ENCODE results near the gene CPLX1. TPM values are rescaled to one million over a fixed set of nuclear protein-coding genes. Genes with fewer than 3 reads are reported as not detected.

CPLX1 gene
- polyA plus RNA-seq, 1 donor (not counting 4 experiments of a cell fraction or from before 2014, with no cell fraction given), result 0.04 TPM

- no peak overlapping the region for H3K27ac ChIP-seq (ENCODE audit: control insufficient read depth, insufficient read depth, low read length)
- no peak overlapping the region for H3K4me3 ChIP-seq (ENCODE audit: control insufficient read depth in 2 of 3, extremely low read depth in 1 of 3, insufficient read depth in 2 of 3, low read depth in 1 of 3, low read length in 3 of 3)
- no peak overlapping the region for H3K9ac ChIP-seq (ENCODE audit: control insufficient read depth, extremely low read depth, insufficient read depth, low read length)
- no peaks in the 10 kb centered on the region for H3K79me2 ChIP-seq (ENCODE audit: control insufficient read depth, insufficient read depth, low read length)
- H3K9me3 ChIP-seq (ENCODE audit: control insufficient read depth, low read depth, low read length), result peaks cover 3% of the 10 kb centered on the region
- no peaks in the 10 kb centered on the region for H3K36me3 ChIP-seq (ENCODE audit: control insufficient read depth in 2 of 2, extremely low read depth in 1 of 2, insufficient read depth in 2 of 2, low read length in 2 of 2)
- no peak for TF ChIP-seq CTCF (optimal IDR thresholded peaks at IDR 0.05 in 1 of 3, IDR thresholded peaks at IDR 0.05 in 1 of 3, conservative IDR thresholded peaks at IDR 0.05 in 1 of 3; ENCODE audit: extremely low read depth in 1 of 3, insufficient read depth in 2 of 3, low read length in 3 of 3)
- no peak for TF ChIP-seq EZH2 (IDR thresholded peaks at IDR 0.05; ENCODE audit: low read length)
- no peaks in the 10 kb centered on the region for H3K9me1 ChIP-seq (ENCODE audit: control insufficient read depth, extremely low read depth, insufficient read depth, low read length)
- H2AFZ ChIP-seq (ENCODE audit: control insufficient read depth, low read length), result no peak overlapping the region
- H3K27me3 ChIP-seq (ENCODE audit: control insufficient read depth, extremely low read depth, insufficient read depth, low read length), result peaks cover 3% of the 10 kb centered on the region
- H3K4me1 ChIP-seq (ENCODE audit: control insufficient read depth, extremely low read depth, insufficient read depth, low read length), result no peaks in the 10 kb centered on the region
- no peak for DNase-seq (ENCODE audit: low read depth, low spot score)
- H3K4me2 ChIP-seq (ENCODE audit: control insufficient read depth, extremely low read depth, insufficient read depth, low read depth, low read length), result no peak overlapping the region
- dilution Hi-C loops (cut with MboI; ENCODE audit: extremely low pct_ligation_motif_present, low sequenced_read_pairs), result no loop called here
- no peaks in the 10 kb centered on the region for H4K20me1 ChIP-seq (ENCODE audit: control insufficient read depth, extremely low read depth, insufficient read depth, low read length)
- no peak for FAIRE-seq
Observed at GRCh38 chr4:834368-835147, 8.6 kb upstream of the CPLX1 start.

DNA sequence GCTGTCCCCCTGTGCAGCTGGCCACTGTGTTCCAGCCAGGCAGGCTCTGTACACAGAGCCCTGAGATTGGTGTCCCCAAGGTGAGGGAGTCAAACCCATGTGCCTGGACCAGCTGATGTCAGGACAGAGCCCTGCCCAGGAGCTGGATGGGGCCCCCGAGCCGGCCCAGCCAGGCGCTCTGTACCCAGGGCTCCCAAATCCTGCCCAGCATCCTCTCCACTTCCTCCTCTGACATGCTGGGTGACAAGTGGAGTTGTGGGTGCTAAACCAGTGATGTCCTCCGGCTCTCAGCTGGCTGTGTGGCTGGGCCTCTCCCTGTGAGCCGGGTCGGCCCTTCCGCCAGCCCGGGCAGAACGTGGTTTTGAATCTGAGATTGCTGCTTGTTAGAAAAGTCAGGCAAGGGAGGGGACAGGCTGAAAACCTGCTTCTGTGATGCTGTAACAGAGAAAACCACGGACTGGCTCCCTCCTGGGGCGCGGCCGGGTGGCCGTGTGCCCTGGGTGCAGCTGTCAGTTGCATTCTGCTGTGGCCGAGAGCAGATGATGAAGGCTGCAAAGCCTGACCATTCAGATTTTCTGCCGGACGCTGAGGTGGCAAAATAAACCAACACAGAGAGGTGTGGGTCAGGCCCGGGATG, 7.9 kb upstream of the CPLX1 start:
- H3K27me3 ChIP-seq (ENCODE audit: control insufficient read depth, extremely low read depth, insufficient read depth, low read length), result peaks cover 8% of the 10 kb centered on the region
- H3K27ac ChIP-seq (ENCODE audit: control insufficient read depth, insufficient read depth, low read length), result no peak overlapping the region
- dilution Hi-C loops (cut with MboI; ENCODE audit: extremely low pct_ligation_motif_present, low sequenced_read_pairs), result no loop called here
- H3K4me2 ChIP-seq (ENCODE audit: control insufficient read depth, extremely low read depth, insufficient read depth, low read depth, low read length), result no peak overlapping the region
- no peak overlapping the region for H3K4me3 ChIP-seq (ENCODE audit: control insufficient read depth in 2 of 3, extremely low read depth in 1 of 3, insufficient read depth in 2 of 3, low read depth in 1 of 3, low read length in 3 of 3)
- TF ChIP-seq EZH2 (IDR thresholded peaks at IDR 0.05; ENCODE audit: low read length) (no peak), CTCF (optimal IDR thresholded peaks at IDR 0.05 in 1 of 3, IDR thresholded peaks at IDR 0.05 in 1 of 3, conservative IDR thresholded peaks at IDR 0.05 in 1 of 3; ENCODE audit: extremely low read depth in 1 of 3, insufficient read depth in 2 of 3, low read length in 3 of 3) (no peak)
- no peak overlapping the region for H3K9ac ChIP-seq (ENCODE audit: control insufficient read depth, extremely low read depth, insufficient read depth, low read length)
- H3K4me1 ChIP-seq (ENCODE audit: control insufficient read depth, extremely low read depth, insufficient read depth, low read length), result no peaks in the 10 kb centered on the region
- no peaks in the 10 kb centered on the region for H3K9me1 ChIP-seq (ENCODE audit: control insufficient read depth, extremely low read depth, insufficient read depth, low read length)
- no peak for DNase-seq (ENCODE audit: low read depth, low spot score)
- no peaks in the 10 kb centered on the region for H3K79me2 ChIP-seq (ENCODE audit: control insufficient read depth, insufficient read depth, low read length)
- H2AFZ ChIP-seq (ENCODE audit: control insufficient read depth, low read length), result no peak overlapping the region
- H3K36me3 ChIP-seq (ENCODE audit: control insufficient read depth in 2 of 2, extremely low read depth in 1 of 2, insufficient read depth in 2 of 2, low read length in 2 of 2), result no peaks in the 10 kb centered on the region
- peaks cover 3% of the 10 kb centered on the region for H3K9me3 ChIP-seq (ENCODE audit: control insufficient read depth, low read depth, low read length)
- H4K20me1 ChIP-seq (ENCODE audit: control insufficient read depth, extremely low read depth, insufficient read depth, low read length), result no peaks in the 10 kb centered on the region
- no peak for FAIRE-seq

All from keratinocyte (primary cell).